ENCODE data around the gene CERS5.

DNA sequence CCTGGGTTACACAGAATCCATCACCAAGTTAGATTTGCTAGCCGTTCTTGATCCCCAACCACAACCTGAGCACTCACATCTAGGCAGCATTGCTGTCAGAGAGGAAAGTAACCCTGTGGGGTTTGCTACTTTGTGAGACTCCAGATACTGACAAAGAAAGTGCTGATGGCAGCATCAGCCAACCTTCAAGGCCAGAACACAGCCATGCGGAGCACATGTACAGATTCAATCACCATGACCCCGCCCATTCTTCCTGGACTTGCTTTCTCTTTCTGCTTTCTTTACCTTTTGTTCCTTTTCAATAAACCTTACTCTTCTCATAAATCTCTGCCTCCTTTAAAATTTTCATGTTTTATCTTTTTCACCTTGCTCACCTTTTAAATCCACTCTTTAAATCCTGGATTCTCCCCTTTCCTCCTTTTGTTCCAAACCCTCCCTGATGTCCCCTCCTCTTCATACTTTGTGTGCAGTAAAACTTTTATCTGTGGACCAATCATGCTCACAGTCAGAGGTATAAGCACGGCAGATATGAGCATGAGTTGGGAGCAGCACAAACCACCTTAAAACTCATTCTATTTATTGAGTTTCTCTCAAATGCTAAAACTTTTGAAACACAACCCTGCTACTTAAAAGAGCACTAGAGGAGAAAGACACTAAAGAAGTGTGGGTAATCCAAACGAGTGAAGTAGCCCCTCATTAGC is 21.9 kb upstream of the CERS5 start:
- no peak for TF ChIP-seq POLR2AphosphoS5 (IDR thresholded peaks at IDR 0.05)
- no peak for TF ChIP-seq CTCF (IDR thresholded peaks at IDR 0.05)
